GM10266 (cell line): ENCODE data around the gene PRSS1.
"Not testable (repeated sequence)": the region's sequence is repeated elsewhere in the genome, so short reads cannot be mapped to it uniquely, and the experiment has no call there.

Source experiments
- DNase-seq: peaks from one replicate; pipeline ENCODE4 v3.0.0; 2012; ENCODE audit errors: extremely low spot score
- TF ChIP-seq, protein P1 (sequence below): IDR thresholded peaks from 2 replicates; pipeline ENCODE4 v1.5.1; 2012; ENCODE audit warnings: mild to moderate bottlenecking, low read depth; ENCODE audit not compliant: control insufficient read depth, insufficient read depth; ENCODE audit errors: missing control alignments

Gene PRSS1

DNA sequence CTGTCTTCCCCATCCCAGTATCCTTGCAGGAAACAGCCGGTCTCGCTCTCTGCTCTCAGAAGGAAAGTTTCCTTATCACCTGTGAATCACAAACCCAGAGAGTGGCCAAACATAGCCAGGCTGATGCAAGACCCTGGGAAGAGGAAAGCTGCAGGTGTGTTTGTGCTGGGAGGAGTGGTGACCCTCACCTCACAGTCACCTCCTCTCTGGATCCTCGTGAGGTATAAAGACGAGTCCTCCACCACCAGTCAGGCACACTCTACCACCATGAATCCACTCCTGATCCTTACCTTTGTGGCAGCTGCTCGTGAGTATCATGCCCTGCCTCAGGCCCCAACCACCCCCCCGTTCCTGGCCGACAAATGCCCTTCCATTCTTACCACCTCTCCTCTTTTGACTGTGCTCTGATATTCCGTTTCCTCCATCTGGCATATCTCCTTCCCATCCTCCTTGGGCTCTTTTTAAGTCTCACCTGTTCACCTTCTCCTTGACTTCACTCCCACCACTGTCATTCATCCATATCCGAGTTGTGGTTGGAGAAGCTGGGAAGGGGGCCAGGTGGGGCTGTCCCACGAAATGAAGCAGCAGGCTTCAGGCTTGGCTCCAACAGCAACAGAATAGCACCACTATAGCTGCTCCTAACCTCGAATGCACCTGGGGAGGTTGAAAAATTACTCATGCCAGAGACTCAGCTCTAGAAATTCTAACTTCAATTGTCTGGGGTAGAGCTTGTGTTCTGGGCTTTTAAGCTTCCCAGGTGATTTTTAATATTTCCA is at the start of gene PRSS1:
Gene PRSS1, plus strand, starts transcription at position 255 of the 776 bp plus-strand sequence. Its CDS starts 13 bp downstream, at position 268.
- no peak for DNase-seq
- TF ChIP-seq, protein P1, sequence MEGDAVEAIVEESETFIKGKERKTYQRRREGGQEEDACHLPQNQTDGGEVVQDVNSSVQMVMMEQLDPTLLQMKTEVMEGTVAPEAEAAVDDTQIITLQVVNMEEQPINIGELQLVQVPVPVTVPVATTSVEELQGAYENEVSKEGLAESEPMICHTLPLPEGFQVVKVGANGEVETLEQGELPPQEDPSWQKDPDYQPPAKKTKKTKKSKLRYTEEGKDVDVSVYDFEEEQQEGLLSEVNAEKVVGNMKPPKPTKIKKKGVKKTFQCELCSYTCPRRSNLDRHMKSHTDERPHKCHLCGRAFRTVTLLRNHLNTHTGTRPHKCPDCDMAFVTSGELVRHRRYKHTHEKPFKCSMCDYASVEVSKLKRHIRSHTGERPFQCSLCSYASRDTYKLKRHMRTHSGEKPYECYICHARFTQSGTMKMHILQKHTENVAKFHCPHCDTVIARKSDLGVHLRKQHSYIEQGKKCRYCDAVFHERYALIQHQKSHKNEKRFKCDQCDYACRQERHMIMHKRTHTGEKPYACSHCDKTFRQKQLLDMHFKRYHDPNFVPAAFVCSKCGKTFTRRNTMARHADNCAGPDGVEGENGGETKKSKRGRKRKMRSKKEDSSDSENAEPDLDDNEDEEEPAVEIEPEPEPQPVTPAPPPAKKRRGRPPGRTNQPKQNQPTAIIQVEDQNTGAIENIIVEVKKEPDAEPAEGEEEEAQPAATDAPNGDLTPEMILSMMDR = no peak

DNA sequence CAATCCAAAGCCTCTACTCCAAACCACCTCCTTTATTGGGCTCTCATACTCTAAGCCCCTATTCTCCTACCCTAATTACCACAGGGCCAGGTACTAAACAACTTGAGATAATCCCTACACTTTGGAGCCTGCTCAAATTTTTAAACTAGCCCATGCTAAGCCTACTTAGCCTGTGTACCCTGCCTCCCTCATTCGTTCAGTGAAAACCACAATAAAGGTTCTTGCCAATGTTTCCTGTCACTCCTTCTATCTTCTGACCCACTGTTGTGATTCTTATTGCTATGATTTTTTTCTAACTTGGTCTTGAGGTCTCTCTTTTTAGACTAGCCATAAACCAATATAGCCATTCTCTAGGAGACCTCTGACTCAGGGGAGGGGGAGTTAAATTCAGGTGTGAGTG is 48.3 kb upstream of the PRSS1 start:
- DNase-seq = not testable (repeated sequence)

DNA sequence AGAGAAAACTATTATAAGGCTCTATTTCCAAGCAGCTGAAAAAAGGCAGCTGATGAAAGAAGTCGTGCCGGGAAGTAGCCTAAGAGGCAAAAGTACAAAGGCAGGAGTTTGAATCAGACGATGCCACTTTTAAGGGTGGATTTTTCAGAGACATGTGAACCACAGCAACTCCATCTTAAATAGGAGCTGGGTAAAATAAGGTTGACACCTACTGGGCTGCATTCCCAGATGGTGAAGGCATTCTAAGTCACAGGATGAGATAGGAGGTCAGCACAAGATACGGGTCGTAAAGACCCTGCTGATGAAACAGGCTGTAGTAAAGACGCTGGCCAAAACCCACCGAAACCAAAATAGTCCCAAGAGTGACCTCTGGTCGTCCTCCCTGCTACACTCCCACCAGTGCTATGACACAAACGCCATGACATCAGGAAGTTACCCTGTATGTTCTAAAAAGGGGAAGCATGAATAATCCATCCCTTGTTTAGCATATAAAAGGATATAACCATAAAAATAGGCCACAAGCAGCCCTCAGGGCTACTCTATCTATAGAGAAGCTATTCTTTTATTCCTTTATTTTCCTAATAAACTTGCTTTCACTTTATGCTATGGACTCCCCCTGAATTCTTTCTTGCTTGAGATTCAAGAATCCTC is 45.5 kb upstream of the PRSS1 start:
- DNase-seq = no peak
- TF ChIP-seq, protein P1 = no peak

DNA sequence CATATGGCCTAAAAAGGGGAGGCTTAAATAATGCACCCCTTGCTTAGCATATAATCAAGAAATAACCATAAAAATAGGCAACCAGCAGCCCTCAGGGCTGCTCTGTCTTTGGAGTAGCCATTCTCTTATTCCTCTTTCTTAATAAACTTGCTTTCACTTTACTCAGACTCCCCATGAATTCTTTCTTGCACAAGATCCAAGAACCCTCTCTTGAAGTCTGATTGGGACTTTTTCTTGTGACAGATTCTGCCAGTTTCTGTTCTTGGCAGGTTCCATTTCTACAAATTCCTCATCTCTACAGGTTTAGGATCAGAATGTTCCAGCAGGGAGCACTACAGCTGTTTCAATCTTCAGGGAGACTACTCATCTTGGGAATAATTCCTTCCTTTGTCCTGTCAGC is 40.5 kb upstream of the PRSS1 start:
- DNase-seq = not testable (repeated sequence)

DNA sequence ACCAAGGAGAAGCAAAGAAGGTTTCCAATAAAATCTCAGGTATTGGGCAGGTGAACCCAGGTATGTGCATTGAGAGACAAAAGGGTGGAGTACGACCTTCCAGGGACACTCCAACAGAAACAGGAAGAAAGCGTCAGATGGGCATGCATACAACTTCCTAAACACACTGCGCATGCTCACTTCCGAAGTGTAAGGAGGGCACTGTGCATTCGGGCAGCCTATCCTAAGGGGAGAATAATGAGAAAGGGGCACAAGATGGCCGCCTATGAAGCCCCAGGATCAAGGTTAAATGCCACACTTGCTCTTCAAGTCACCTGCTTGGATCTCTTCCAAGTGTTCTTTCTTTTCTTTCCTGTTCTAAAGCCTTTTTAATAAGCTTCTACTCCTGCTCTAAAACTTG is 39.4 kb upstream of the PRSS1 start:
- TF ChIP-seq, protein P1 = no peak

DNA sequence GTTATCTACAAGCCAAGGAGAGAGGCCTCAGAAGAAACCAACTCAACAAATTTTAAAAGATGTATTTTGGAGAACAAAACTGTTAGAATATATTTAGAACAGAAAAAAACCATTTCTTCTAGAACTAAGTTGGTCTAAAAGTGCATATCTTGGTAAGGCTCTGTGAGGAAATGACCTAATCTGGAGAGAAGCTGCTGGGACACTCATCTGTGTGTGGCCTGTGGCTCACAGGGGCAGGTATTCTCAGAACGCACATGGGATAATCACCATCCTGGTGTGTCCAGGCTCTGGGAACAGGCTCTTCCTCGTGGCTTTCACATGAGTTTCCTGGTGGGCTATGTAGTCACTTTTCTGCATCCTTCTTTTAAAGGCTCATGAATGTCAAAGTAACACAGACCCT is 38.1 kb upstream of the PRSS1 start:
- TF ChIP-seq, protein P1 = no peak
- DNase-seq = no peak

More for the DNA sequence above, 39.4 kb upstream of the PRSS1 start:
- no peak for DNase-seq

DNA sequence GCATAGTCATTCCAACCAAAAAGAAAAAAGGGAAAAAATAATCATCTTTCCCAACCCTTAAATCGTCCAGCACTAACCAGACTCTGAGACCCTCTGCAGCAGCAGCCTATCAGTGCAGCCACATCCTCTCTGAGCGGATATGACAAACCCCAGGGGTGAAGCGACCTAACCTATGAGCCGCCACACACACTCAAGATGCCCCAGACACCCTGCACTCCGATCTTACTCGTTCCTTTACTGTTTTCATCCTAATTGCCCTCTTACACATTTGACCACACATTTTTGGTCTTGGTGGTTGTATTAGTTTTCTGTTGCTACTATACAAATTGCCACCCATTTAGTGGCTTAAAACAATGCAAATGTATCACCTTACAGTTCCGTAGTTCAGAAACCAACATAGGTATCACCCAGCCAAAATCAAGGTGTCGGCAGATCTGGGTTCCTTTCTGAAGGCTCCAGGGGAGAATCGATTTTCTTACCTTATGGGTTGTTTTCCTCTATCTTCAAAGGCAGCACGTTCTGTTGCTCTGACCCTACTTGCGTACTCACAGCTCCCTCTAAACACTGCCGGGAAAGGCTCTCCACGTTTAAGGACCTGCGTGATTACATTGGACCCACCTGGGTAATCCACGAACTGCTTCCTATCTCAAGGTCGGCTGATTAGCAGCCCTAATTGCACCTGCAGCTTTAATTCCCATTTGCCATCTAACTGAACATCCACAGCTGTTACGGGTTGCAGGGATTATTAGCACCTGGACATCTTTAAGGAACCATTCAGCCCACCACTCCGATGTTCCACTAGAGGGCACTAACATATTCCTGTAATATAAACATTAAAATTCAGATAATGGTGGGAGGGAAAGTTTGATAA is 37.3 kb upstream of the PRSS1 start:
- peak; percentile 23 for DNase-seq
- TF ChIP-seq, protein P1 = peak; percentile 54

DNA sequence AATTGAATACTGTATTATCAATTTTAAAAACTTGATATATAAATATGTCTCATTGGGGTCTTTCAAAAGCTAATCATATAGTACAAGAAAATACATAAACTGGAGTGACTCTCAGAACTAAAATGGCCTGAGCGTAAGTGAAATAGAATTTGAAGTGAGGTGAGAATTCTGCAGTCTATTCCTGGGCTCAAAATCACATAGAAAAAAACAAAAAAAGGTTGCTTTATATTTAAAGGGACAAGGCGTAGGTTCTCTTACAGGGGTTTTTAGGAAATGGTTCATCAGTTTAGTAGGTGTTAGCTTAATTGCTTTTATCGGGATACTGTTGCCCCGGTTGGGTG is 36.7 kb upstream of the PRSS1 start:
- TF ChIP-seq, protein P1 = no peak
- DNase-seq = no peak
